Ramos (cell line): ENCODE results near the gene EED.

Experiments used
- in situ Hi-C: fragments of 300-500 bp; cut with MboI; formaldehyde crosslinking; loops from one replicate; pipeline ENCODE4 v1.14.3; 2022; ENCODE audit warnings: low sequenced_read_pairs; ENCODE audit not compliant: unreplicated experiment

Gene EED

GRCh38 chr11:86245369-86246292, 1.1 kb downstream of the EED start:
- in situ Hi-C loops = no loop called here

GRCh38 chr11:86246293-86246675, 1.7 kb downstream of the EED start:
- in situ Hi-C loops = no loop called here

- in situ Hi-C loops = no loop called here
Observed at GRCh38 chr11:86247608-86248007, 3.1 kb downstream of the EED start.

DNA sequence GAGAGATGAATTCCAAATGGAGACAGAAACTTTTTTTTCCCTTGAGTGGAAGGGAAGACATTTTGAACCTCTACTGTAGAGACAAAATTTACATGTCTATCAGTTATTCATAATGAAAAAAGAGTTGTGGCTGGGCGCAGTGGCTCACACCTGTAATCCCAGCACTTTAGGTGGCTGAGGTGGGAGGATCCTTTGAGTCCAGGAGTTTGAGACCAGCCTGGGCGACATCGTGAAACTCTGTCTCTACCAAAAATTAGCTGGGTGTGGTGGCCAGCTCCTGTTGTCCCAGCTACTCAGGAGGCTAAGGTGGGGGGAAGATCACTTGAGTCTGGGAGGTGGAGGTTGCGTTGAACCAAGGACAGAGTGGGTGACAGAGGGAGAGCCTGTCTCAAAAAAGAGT, 4.1 kb downstream of the EED start:
- in situ Hi-C loops = no loop called here

DNA sequence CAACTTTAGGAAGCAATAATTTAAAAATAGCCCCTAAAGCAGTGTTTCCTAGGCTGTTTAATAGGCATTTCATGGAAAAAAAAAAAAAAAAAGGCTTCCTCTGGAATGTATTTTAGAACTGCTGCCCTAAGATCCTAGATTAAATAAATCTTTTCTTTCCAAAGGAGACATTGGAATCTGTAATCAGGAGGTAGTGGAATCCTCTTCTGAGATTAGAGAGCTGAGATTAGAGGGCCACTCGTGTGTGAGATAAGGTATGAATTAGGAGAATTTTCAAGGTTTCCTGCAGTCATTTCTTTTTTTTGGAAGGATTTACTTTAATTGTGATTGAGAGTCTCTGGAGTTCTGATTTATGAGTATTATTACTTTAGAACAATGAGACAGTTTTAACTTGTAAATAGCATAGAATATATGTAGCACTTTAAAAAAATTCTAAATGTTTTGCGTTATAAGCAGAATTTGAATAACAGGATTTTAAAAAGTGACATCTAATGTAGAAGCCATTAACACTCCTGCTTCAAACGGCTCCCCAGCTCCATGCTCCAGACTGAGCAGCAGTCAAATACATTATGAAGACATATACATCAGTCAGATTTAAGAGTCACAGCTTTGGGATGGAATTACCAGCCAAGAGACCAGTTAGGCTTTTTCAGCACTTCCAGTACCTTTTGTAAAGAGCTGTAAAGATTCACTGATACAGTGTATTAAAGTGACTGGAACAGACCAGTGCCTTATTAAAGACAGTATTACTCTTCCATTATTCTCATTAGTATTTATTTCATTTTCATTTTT, 5.0 kb downstream of the EED start:
- in situ Hi-C loops = no loop called here

DNA sequence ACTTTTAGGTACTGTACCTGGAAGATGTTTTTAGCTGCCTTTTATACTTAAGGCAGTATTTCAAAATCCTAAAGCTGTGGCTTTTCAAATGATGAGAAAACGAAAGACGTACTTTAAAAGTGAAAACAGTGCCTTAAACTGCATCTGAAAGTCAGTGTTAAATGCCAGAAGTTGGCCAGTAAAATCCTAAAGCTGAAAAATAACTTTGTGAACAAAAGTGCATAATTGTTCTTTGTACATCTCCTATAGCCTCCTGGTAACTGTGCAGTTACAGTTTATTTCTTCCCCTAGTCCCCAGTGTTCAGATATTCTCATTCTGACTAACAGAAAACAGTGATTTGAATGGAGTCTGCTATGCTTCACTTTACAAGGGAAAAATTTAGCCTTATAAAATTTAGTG, 6.8 kb downstream of the EED start:
- in situ Hi-C loops = no loop called here

DNA sequence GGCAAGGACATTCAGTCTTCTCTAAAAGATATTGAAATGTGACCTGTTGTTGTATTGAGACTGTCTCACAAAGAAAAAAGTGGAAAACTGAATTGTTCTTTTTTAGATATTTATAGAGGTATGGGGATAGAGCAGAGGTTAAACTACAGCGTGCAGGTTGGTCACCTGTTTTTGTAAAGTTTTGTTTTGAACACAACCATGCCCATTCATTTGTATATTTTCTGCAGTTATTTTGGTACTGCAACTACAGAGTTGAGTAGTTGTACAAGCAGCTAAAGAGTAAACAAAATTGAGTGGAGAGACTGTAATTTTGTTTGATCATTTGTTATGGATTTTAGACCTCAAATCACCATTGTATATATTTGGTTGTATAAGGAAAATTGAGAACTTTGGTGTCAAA, 11.3 kb downstream of the EED start:
- in situ Hi-C loops = no loop called here

DNA sequence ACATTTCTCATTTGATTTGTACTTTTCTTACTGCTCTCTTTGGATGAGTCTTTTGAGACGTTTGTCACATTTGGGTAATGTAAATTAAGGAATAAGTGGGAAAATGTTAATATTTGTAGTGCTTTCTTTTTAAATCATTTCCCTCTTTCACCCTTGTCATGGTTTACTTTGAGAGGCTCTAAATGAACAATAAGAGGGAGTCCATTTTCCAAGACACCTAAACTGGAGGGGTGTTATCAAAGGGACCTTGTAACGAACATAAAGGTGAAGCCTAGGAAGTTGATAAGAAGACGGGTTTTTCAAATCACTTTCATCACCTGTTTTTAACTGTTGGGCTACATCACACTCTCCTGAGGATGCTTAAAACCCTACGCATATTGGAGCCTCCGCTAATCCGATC, 12.1 kb downstream of the EED start:
- in situ Hi-C loops = no loop called here

DNA sequence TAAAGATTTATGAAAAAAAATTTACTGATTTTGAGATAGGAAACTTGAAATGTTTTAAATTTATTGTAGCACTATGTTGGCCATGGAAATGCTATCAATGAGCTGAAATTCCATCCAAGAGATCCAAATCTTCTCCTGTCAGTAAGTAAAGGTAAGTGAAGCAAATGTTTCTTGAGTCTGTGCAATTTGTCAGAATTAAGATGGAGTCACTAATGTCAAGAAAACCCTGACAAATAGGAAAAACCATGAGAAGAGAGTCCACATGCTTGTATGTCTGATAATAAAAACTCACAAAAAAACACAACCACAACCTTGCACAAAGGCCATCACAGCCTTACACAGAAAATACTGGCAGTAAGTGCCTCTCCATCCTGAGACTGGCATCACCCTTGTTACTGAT, 12.9 kb downstream of the EED start:
- in situ Hi-C loops = no loop called here

GRCh38 chr11:86259730-86260129, 15.2 kb downstream of the EED start:
- in situ Hi-C loops = no loop called here

- in situ Hi-C loops = no loop called here
Observed at GRCh38 chr11:86261328-86261727, 16.8 kb downstream of the EED start.

GRCh38 chr11:86262387-86262786, 17.8 kb downstream of the EED start:
- in situ Hi-C loops = no loop called here

DNA sequence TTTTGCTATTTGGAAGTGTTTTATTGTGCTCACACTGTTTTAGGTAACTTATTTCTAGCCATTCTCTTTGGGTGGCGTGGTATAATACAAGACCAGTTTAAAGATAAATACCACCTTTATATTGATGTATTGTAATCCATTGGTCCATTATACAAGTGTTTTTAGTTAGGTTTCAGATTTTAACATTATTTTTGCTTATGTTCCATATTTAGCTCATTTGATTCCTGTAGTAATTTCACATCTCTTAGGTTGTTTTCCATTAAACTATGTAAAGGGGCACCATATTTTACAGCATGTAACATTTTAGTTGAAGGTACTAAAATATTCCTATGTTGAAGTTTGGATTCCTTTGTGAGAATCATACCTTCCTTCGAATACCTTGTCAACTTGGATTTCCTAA, 20.1 kb downstream of the EED start:
- in situ Hi-C loops = no loop called here

DNA sequence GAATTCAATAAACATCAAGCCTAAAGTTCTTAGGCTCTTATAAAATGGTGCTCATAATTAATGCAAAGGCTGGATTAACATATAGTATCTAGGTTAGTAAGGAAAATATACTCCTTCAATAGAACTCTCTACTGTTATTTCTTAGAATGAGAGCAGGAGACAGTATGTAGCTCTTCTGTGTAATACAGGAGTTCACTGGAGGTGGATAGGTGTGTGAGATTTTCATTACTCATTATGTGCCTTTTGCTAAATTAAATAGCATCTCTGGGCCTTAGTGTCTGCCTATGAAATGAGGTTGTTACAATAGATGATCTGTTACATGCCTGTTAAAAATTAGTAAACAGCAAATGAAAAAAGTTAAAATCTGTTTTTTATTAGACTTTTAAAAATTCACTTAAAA, 20.6 kb downstream of the EED start:
- in situ Hi-C loops = no loop called here

DNA sequence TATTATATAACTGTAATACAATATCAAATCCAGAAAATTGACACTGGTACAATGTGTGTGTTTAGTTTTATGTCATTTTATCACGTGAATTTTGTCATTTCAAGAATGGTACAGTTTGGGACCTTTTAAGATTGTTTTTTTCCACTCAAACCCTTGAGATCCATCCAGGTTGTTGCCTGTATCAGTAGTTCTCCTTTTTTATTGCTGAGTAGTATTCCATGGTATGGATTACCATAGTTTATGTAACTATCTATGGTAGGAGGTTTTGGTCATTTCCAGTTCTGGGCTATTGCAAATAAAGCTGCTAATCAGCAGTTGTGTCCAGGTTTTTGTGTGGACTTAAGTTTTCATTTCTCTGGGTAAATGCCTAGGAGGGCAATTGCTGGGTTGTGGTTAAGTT, 25.1 kb downstream of the EED start:
- in situ Hi-C loops = no loop called here

DNA sequence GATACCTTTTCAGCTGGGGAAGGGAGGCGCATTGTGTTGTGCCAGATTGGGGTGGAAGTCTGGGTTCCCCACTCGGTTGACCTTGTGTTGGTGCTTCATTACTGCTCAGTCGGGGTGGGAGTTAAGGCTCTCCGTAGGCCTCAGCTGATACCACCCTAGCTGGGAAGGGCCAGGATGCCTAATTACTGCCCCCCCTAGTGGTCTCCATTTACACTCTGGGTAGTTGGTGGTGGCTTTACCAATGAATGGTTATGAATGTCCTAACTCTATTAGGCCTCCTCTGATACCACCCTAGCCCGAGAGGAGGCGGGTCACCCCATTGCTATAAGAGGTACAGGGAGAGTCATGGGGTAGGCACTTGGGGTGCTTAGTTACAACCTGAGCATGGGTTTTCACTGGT, 29.9 kb downstream of the EED start:
- in situ Hi-C loops = no loop called here

DNA sequence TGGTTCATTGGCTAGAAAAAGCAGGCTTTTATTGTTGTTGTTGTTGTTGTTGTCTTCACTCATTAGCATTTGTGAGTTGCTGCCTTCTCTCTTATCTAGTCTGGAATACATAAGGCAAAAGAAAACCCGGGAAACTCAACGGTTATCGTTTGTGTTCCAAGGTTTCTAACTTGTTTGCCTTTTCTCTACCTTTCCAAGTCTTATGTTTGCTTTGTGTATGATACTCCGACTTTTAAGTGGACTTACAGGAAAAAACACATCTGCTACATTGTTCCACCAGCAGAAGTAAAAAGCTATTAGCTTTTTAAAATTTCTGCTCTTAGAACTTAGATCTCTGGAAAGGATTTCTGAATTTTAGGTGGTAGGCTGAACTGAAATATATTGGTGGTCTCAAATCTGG, 30.4 kb downstream of the EED start:
- in situ Hi-C loops = no loop called here

DNA sequence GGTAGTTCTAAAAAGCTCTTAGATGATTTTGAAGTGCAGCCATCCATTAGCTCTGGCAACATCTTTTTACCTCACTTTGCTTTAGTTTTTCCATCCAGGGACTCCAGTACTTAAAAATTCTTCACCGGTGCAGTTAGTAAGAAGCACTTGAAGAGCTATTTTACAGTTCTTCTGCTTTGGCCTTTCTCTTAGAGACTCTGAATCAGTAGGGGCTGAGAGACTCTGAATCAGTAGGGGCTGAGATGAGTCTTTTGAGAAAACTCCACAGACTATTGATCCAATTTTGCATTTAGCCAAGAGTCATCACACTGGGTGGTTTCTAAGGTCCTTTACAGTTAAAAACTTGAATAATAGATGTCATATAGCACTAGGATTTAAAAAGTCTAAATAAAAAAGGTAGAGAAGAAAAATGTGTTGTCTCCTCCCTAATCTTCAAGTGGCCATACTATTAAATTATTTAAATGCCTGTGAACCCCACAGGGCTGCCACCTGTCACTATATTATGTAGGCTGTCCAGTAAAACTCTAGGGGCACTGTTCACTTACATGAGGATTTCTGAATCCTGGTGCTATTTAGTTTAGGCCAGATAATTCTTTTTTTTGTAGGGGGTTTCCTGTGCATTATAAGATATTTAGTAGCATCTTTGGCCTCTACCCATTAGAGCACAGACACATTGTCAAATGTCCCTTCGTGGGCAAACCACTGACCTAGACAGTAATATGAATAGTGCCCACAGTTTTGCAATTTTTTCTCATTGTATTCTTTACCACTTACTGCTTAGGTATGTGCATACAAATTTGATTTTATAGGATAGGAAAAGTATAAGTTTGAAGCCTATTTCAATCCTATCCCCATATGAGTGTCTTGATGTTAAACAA, 31.2 kb downstream of the EED start:
- in situ Hi-C loops = no loop called here

- in situ Hi-C loops = no loop called here
Observed at GRCh38 chr11:86277741-86278140, 33.2 kb downstream of the EED start.

DNA sequence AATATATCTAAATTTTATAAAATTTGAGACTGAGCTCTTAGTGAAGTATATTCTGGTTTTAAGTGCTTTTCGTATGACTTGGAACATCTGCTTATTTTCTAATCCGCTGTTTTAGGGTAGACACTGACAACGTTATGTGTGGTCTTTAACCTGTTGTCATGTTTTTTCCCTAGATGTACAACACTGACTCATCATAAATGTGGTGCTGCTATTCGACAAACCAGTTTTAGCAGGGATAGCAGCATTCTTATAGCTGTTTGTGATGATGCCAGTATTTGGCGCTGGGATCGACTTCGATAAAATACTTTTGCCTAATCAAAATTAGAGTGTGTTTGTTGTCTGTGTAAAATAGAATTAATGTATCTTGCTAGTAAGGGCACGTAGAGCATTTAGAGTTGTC, 33.7 kb downstream of the EED start:
- in situ Hi-C loops = no loop called here

DNA sequence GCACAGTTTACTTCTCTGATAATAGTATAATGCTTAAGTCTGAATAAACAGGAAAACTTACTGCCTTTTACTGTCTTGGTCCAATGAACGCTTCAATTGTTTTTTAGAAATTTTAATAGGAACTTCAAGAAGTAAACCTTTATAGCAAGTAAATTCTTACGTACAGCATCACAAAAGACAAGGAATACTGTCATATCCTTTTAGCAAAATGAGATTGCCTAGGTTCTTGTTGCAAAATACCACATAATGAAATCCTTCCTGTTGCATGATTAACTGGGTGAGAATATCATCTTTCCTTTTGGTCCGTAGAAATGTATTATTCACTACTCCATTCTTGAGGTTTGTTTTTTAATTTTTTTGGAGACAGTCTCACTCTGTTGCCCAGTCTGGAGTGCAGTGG, 35.2 kb downstream of the EED start:
- in situ Hi-C loops = no loop called here
